OCI-LY7 (cell line): ENCODE results near the gene ERFE. TPM values are rescaled to one million over a fixed set of nuclear protein-coding genes. Genes with fewer than 3 reads are reported as not detected.

ENCODE experiments used
- BruUV-seq: library from RNA; stranded (reverse); fragments of 400-500 nt; replicated peaks from 2 replicates; lab custom pipeline; 2021; lab: Mats Ljungman, UMichigan
- CTCF ChIA-PET: fragments of 300-600 bp; sonication (Branson Sonifier 250); formaldehyde crosslinking; loops from one replicate; lab custom pipeline; 2022; ENCODE audit warnings: antibody characterized with exemption; ENCODE audit not compliant: unreplicated experiment; lab: Charles Lee
- POLR2A ChIA-PET: fragments of 300-600 bp; sonication (Branson Sonifier 250); formaldehyde crosslinking; loops from one replicate; lab custom pipeline; 2022; ENCODE audit warnings: antibody characterized with exemption; lab: Charles Lee
- DNase-seq: peaks from one replicate; pipeline ENCODE4 v3.0.0-alpha.2; 2015; ENCODE audit warnings: low spot score
- H2AFZ ChIP-seq: fragments of 200-600 bp; sonication (generic), shearing (Covaris generic); 2 replicates; pipeline ENCODE4 v1.6.1; 2014; ENCODE audit warnings: mild to moderate bottlenecking, antibody characterized with exemption, low read length, moderate library complexity
- H3K27ac ChIP-seq: fragments of 200-600 bp; sonication (generic); 2 replicates; pipeline ENCODE4 v1.5.1; 2014; ENCODE audit warnings: mixed run types, low read depth, mild to moderate bottlenecking, moderate library complexity, low read length, inconsistent platforms; ENCODE audit not compliant: poor library complexity, severe bottlenecking
- H3K36me3 ChIP-seq: fragments of 200-600 bp; sonication (generic); 2 replicates; pipeline ENCODE4 v1.6.1; 2014; ENCODE audit warnings: mild to moderate bottlenecking, antibody characterized with exemption, low read length, moderate library complexity, mixed read lengths; ENCODE audit not compliant: insufficient read depth
- H3K4me1 ChIP-seq: fragments of 200-600 bp; sonication (generic); 2 replicates; pipeline ENCODE4 v1.5.1; 2014; ENCODE audit warnings: mild to moderate bottlenecking, low read length; ENCODE audit not compliant: insufficient read depth, poor library complexity, severe bottlenecking
- H3K4me2 ChIP-seq: fragments of 200-600 bp; sonication (generic); 2 replicates; pipeline ENCODE4 v1.6.1; 2014; ENCODE audit warnings: mild to moderate bottlenecking, low read length
- H3K4me3 ChIP-seq: fragments of 200-600 bp; sonication (generic); 2 replicates; pipeline ENCODE4 v1.5.1; 2014; ENCODE audit warnings: mild to moderate bottlenecking, low read depth, low read length; ENCODE audit not compliant: poor library complexity, severe bottlenecking
- H3K79me2 ChIP-seq: fragments of 200-600 bp; sonication (generic); 2 replicates; pipeline ENCODE4 v1.6.1; 2016; ENCODE audit warnings: low read depth, mild to moderate bottlenecking, low read length, moderate library complexity, mixed read lengths; ENCODE audit not compliant: insufficient read depth
- H3K9me2 ChIP-seq: fragments of 200-600 bp; sonication (generic); 2 replicates; pipeline ENCODE4 v1.6.1; 2016; ENCODE audit warnings: mild to moderate bottlenecking, low read length, mixed read lengths; ENCODE audit not compliant: insufficient read depth
- H3K9me3 ChIP-seq: fragments of 200-600 bp; sonication (generic); 2 replicates; pipeline ENCODE4 v1.6.1; 2014; ENCODE audit warnings: mild to moderate bottlenecking, mixed run types, low read length, mixed read lengths
- H4K20me1 ChIP-seq: fragments of 200-600 bp; sonication (generic); 2 replicates; pipeline ENCODE4 v1.6.1; 2014; ENCODE audit warnings: mild to moderate bottlenecking, antibody characterized with exemption, low read length, moderate library complexity, mixed read lengths; ENCODE audit not compliant: insufficient read depth
- CTCF ChIP-seq: fragments of 200-600 bp; sonication (generic); conservative IDR thresholded peaks from 2 replicates; pipeline ENCODE4 v1.5.1; 2014; ENCODE audit warnings: mild to moderate bottlenecking, antibody characterized with exemption, low read length, moderate library complexity, mixed read lengths
- EZH2phosphoT487 ChIP-seq: fragments of 200-600 bp; sonication (generic); IDR thresholded peaks from 2 replicates; pipeline ENCODE4 v1.6.1; 2018; ENCODE audit warnings: low read depth, borderline replicate concordance, mild to moderate bottlenecking, mixed run types, antibody characterized with exemption, low read length, moderate library complexity, mixed read lengths
- intact Hi-C: fragments of 100-400 bp; cut with micrococcal nuclease; formaldehyde crosslinking; loops from one replicate; pipeline ENCODE4 v1.10.0; 2022; ENCODE audit not compliant: unreplicated experiment
- total RNA-seq, 2 experiments: library from RNA; depleted of rRNA in 1 of 2; stranded (reverse); fragments of >200 nt in 1 of 2; shearing (Covaris generic) in 1 of 2; gene quantifications; 2 replicates each; pipeline ENCODE4 v1.2.3, GENCODE V29; 2014 to 2022

Gene ERFE
- total RNA-seq, 2 experiments from 2014 or later = 8.2 to 10.2 TPM

- Histone ChIP-seq H3K9me3 (no peaks in the 10 kb centered on the region), H3K4me3 (no peak overlapping the region), H3K27ac (no peak overlapping the region), H3K9me2 (no peaks in the 10 kb centered on the region), H2AFZ (no peak overlapping the region), H3K4me2 (no peak overlapping the region), H3K79me2 (no peaks in the 10 kb centered on the region), H3K36me3 (no peaks in the 10 kb centered on the region), H4K20me1 (no peaks in the 10 kb centered on the region), H3K4me1 (peaks cover 19% of the 10 kb centered on the region)
- ChIA-PET CTCF (no interaction called here), POLR2A (no interaction called here)
- BruUV-seq = no TSS peak
- intact Hi-C loops = loop anchor here (10.0 kb wide), 1 partner anchor 231 kb away; no protein-coding TSS in a partner anchor
- no peak for TF ChIP-seq EZH2phosphoT487
- no peak for TF ChIP-seq CTCF
- DNase-seq = no peak
These were observed 2.7 kb upstream of the ERFE start for GRCh38 chr2:238155761-238156694.

- H3K79me2 ChIP-seq = no peaks in the 10 kb centered on the region
- H3K4me1 ChIP-seq = peaks cover 21% of the 10 kb centered on the region
- no peak overlapping the region for H2AFZ ChIP-seq
- H3K9me3 ChIP-seq = no peaks in the 10 kb centered on the region
- TF ChIP-seq CTCF (no peak), EZH2phosphoT487 (no peak)
- no peak for DNase-seq
- intact Hi-C loops = loop anchor here (10.0 kb wide), 1 partner anchor 233 kb away; no protein-coding TSS in a partner anchor
- H3K36me3 ChIP-seq = no peaks in the 10 kb centered on the region
- BruUV-seq = no TSS peak
- no peak overlapping the region for H3K4me2 ChIP-seq
- POLR2A ChIA-PET = no interaction called here
- H4K20me1 ChIP-seq = no peaks in the 10 kb centered on the region
- H3K9me2 ChIP-seq = no peaks in the 10 kb centered on the region
- no peak overlapping the region for H3K27ac ChIP-seq
- CTCF ChIA-PET = no interaction called here
- no peak overlapping the region for H3K4me3 ChIP-seq
These were observed 1.2 kb upstream of the ERFE start for GRCh38 chr2:238157506-238158017.
